ENCODE data around the gene DUSP7.

Gene DUSP7

GRCh38 chr3:52004163-52004787, 52.1 kb downstream of the DUSP7 start:
- no peak for DNase-seq

- no peak for DNase-seq
Measured at GRCh38 chr3:52002748-52003147, 53.6 kb downstream of the DUSP7 start.

GRCh38 chr3:52001443-52001974, 54.9 kb downstream of the DUSP7 start:
- no peak for DNase-seq

DNA sequence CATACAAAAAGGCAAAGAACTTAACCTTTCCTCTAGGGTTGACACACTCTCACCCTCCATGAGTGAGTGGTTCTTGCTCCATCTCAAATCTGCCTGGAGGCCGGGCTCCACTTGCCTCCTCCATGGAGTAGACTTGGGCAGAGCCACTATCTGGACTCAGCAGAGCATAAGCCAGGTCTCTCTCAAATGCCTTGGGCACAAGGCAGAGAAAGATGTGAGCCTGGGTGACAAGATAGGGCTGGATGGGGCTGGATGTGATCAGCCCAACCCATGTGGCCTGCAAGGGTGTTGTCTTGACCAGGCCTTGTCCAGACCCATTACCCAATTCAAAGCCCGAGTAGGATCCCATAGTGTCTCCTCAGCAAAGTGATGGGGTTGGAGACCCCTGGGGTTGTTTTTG, 56.5 kb downstream of the DUSP7 start:
- no peak for DNase-seq

Measured in NCI-H446 treated with DMSO at 0.1 percent for 48 hours (cell line).